DMS53 treated with DMSO at 0.1 percent for 48 hours (cell line): ENCODE measurements around the gene CADM1.

ENCODE experiments used
- DNase-seq: peaks from one replicate; lab custom pipeline; 2025; ENCODE audit not compliant: unreplicated experiment; lab: John Stamatoyannopoulos, UW

The CADM1 gene

DNA sequence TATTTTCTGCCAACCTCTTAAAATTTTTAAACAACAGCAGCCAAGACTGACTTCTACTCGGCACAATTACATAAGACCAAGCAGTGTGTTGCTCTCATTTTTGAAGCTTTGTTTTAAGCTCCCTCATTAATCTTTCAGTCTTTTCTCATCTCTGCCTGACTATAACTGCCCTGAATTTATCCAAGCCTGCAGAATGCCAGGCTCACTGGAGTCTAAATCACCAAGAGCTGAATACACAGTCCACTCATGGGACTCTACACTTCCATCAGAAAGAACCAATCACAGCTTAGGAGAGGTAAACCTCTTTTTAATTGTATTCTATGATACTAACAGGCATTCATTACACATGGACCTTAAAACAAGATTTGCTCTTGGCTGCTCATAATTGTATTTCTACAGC is 178.7 kb downstream of the CADM1 start:
- no peak for DNase-seq

DNA sequence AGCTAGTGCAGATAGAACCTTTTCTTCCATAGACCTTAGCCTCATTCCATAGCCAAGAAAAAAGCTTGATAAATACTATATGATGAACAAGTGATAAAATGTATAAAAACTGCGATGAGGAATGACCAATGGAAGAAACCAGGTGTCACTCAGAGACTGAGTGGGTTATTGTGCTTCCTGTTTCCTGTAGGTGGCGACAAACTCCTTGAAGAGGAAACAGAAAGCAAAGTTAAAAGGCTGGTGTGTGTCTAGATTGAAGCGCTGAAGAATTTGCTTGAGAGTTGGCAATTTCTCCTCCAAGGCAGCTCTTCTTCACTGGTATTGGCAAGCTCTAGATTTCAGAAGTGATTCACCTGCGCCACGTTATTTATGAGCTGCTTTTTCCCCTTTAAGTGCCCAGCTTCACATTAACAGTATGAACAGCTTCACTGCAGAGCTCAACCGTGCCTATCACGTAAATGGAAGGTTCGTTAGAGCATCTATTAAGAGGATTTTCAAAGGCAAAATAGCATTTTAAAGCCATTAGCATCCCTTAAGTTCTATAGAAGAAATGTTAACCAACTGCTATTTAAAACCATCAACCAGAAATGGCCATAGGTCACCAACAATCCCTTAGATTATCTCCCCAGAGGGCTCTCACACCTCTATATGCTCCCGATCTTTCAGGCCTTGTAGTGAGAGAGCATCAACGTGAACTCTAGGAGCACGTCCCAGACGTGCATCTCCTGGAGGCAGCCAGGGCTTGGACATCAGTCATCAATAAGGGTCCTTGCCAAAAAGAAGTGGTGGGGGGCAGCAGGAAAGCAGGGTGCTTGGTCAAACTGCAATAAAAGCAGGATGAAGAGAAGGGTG is 179.4 kb downstream of the CADM1 start:
- peak; percentile 69 for DNase-seq

DNA sequence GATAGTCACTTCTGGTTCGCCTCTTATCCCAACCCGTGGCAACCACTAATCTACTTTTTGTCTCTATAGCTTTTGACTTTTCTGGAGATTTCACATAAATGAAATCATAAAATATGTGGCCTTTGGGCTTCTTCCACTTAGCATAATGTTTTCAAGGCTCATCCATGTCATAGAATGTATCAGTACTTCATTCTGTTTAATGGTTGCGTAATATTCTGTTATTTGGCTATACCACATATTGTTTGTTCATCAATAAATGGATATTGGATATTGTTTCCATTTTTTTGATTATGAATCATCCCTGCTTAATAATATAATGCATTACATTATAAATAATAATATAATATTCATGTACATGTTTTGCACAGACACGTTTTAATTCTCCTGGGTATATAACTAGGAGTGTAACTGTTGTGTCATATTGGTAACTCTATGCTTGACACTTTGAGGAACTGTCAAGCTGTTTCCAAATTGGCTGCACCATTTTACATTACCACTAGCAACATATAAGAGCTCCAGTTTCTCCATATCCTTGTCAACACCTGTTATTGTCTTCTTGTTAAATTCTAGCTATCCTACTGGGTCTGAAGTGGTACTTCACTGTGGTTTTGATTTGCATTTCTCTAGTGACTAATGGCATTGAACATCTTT is 181.5 kb downstream of the CADM1 start:
- no peak for DNase-seq

DNA sequence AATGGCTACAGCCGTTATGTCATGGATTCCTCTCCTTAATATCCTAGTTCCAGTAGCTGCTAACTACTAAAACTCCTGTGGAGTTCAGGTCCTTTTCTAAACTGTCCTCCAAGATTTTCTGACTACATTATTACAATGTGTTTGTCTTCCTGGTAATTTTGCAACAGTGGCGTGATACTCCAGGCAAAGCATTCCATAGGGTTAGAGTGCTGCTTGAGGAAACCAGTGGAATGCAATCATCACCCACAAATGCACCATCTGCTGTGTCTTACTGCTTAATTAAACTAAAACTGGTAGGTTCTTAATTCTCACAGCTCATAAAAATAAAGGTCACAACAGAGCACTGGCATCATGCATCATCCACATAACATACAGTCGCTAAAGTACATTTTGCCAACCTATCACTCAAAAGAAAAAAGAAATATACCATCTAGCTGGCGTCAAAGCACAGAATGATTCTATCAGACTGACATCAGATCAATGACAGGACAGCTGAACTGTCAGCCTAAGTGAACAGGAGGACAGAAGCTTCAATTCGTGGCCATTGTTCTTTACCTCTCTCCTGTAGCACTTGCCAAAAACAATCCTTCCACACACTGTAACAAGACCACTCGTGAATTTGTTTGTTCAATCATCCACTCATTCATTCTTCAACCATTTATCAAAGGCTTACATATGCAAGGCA is 182.5 kb downstream of the CADM1 start:
- no peak for DNase-seq

DNA sequence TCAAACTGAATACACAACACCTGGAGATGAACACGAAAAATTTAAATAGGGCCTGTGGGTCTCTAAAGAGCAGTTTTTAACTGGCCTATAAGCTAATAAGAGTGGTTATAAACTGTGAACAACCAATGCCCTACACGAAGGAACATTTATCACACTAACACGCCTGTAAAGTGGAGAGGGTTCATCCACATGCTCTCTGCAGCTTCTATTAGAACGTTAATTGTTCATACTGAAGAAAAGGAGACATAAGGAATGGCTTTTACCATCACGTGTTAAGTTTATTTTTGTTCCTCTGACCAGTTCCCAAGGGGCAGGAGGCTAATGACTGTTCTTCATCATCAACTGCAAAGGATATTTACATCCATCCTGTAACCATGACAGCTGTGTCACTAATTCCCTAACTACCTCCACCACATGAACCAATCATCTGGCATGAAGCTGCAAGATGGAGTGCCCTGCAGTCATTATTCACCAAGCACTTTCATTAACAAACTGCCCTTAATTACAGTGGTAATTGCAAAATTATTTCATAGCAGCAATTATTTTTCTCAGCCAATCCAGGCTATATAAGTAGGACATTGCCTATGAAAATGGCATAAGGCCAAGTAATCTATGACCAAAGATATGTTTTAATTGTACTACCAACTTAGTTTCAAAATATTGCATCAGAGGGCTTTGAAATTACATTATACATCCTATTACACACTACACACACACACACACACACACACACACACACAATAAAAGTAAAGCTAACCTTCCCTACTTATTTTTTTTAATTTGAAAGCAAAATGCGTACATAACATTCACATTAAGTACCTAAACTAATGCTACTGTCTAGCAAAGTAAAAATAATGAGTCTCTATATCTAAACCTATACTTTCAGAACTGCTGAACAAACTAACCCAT is 186.7 kb downstream of the CADM1 start:
- no peak for DNase-seq

DNA sequence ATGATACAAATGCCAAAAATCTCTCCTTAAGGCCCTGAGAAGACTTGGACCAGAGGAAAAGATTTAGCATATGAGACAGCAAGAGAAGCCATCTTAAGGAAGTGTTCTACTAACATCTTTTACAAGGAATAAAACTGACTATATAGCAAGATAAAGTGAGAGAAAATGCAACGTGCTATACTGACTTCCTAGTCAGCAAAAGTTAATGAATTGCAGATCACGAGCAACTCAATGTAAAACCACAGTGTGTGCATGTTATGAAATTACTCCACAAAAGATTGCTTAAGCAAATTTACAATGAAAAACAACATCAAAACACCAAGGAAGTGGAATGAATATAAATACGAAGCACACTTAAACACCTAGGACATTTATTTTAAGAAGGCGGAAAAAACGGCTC is 187.5 kb downstream of the CADM1 start:
- DNase-seq, result no peak

DNA sequence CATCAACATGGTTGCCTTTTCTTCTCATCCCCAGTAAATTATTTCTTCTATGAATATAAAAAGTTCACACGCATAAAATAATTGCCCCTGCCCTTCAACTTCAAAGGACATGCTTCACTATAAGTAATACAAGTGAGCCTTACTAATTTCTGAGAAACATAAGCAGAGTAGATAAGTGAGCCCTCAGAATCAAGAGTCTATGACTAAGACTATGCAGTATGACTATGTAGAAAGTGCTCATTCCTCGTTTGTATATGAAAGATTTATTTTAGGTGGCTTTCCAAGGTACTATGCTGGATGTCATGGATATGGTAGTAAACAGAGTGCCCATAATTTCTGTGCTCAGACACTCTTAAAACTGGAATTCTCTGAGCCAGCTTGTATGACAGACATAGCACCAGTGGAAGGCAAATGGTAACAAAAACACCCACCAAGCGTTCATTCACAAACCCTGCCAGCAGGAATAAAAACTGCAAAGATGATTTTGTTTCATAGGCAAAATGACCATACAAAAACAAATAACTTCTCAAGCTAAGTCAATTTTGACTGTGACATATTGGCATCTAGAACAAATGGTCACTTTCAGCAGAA is 189.8 kb downstream of the CADM1 start:
- DNase-seq, result no peak

DNA sequence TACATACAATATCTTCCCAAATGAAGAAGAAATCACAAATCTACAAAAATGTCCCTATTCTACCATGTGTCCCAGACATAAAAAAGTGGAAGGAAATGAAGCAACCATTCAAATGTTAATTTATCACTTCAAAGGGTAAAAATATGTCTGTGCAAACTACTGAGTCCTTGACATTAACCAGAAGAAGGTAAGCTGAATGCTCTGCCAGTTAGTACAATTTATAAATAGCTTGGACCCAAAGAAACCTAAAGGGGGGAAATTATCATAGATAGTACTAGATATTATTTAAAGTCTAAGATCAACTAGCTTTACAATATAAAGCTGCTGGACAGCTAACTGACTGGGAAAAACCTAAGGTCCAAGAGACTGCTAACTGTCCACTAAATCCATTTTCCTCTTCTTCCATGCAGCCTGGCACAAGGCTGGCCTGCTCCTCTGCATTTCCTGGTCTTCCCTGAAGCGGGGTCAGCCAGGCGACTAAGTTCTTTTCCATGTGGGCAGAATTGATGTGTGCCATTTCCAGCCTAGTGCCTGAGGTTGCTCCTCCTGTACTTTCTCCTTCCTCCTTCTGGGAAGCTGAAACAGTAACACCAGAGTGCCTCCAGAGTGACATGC is 190.9 kb downstream of the CADM1 start:
- no peak for DNase-seq

DNA sequence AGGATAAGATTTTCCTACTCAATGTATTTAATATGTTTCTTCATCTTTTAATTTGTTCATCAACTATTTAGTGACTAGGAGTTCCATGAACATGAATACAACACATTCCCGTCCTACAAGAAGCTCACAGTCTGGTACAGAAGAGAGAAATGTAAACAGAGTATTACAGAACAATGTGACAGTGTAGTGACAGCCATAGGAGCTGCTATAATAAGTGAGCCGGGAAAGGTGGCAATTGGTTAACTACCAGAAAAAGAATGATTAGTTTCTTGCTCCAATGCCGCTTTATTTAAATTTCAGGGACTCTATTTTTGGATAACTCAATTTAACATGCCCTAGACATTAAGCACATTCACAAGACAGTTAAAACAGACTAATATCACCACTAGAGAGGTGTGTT is 192.3 kb downstream of the CADM1 start:
- DNase-seq, result no peak

DNA sequence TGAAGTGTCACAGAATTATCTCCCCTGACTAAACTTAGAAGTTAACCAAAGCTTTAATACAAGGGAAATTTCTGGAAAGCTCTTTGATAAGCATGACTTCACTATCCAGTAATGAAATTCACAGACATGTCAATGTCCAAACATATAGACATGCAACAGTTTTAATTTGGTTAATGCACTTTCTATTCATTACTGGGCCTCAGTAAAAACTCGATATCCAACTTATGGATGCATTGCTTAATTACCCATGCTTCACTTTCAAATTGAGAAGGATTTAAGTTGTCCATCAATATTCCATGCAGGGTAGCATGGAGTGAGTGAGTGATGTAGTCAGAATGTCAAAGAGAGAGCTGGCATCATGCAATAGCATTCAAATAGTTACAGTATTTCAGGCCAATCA is 197.5 kb downstream of the CADM1 start:
- DNase-seq, result no peak

DNA sequence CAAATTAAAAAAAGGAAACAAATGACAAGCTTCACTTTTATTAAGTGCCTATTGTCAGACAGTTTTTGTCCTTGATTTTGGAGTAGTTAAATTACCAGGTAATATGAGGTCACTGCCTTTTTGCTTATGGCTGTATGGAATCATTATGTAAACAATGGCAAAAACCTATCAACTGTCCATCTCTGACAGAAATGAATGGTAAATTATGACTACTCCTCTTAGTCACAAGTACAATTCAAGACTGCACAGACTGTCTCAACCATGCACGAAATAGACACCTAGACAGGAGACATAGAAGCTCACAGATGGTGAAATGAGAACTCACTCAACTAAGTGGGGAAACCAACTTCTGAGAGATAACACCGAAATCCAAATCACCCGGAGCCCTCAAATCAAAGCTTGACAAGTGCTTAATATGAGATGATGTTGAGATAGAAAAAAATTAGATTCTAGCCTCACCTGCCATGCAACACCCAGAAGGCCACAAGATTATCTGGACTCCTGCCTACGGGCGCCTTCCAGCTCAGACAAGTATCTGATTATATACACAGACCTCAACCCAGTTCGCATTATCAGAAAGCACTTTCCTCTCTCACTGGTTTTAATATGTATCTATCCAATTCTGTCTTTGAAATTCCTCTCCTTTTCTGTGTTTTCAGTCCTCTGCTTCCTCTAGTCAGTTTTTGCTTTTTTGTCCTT is 199.3 kb downstream of the CADM1 start:
- peak; percentile 42 for DNase-seq

DNA sequence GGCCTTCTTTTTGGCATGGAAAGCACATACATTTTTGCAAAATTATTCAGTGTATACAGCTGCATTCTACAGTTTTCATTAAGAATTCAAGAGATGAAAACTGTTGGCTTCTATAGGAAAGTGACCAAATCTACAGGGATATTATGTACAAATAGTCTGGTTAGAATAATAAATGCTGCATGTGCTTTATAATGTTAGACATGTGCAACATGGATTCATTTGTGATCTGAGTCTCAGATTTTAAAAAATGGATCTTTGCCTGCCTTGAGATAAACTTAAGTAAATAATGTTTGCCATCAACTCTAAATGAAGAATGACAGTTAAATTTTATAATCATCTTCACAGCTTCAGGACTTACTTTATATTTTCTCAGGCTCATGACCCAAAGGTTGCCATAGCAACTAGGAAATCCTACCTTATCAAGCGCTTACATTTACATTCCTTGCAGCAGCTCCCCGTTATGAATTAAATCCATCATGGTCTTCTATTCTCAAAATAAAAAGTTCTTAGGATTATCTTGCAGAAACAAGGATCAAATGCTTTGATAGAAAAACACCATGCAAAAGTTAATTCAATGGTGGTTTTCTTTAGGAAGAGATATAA is 200.2 kb downstream of the CADM1 start:
- no peak for DNase-seq

DNA sequence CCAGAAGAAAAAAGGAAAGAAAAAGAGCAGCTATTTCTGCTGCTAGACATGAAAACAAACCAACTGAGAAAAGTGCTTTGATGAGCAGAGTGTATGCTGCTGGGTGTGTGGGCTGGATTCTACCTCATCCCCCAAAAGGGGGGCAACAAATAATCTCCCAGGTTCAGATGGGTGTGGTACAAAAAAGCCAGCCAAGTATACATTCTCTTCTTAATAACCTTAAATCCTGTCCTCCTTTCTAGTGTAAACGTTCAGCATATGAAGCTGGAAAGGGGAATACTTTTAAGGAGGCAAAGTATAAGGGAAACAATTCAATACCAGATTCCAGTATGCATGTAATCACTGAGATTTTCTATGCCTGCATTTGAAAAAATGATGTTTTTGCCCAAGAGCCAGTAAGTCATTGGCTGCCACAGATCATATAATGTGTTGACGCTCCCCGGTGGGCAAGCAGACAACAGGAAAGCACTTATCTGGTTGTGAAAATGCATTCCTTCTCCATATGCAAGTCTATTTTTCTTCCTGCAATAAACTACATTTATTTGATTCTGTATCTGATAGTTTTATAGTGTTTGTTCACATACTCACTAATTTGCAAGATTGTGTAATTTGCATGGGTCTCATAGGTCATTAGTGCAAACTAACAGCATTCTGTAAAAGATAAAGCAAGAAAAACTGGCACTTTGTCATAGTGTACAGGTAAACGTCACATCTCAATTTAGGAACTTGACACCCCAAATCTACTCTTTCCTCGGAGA is 201.1 kb downstream of the CADM1 start:
- no peak for DNase-seq

DNA sequence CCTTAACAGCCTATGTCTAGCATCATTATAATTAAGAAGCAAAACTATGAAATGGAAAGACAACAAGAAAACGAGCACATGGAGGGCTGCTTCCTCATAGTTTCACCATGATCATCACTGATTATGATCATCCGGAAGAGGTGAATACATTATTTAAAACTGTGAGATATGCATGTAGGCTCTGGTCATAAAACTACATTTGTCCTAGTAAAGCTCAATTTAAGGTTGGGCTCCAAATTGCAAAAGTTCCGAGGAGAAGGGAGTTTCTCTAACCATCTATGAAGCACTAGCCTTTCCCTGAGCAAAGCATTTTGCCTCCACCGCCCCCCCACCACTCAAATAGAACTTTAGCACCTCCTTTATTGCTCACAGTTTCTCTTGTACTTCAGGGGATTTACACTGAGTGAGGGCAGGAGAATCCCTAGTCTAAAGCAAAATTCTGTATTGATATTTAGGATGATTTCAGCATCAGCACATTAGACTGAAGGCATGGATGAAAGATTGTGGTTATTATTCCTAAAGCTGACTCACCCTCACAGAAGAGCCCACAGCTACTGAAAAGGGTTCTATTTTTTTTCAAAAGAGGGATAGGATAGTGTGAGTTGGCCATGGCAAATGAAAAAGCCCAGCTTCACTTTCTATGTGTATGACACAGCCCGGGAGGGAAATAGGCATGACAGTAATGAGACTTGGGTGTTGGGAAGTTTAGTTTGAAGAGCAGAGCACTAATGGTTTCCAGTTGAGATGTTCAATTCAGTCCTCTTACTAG is 203.4 kb downstream of the CADM1 start:
- DNase-seq, result no peak

DNA sequence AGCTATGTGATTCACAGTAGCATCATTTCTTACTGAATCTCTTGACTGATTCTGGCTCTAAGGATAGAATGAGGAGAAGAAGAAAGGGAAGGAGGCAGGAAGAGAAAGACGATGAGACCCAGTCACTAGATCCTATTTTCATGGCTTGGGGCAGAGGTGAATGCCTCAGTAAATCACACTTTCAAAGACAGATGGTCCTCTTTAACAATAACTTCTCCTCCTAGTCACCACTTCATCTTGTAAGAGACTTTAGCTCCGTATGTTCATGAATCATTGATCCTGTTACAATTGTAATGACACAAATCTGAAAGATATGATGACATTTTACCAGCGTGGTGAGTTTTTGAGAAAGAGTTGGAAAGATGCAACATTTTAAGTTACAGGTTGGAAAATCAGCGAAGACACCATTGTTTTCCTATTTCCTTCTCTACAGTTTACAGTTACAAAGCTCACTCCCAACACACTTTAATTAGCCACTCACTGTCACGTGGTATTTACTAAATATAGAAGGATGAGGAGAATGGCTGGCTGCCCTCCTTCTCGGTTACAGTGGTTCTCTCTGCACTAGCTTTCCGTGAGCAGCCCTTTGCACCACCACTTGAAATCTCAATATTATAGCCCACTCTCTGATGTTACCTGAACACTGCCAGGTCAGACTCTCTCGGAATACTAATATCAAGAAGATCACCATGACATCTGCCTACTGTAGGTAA is 205.8 kb downstream of the CADM1 start:
- peak; percentile 19 for DNase-seq

DNA sequence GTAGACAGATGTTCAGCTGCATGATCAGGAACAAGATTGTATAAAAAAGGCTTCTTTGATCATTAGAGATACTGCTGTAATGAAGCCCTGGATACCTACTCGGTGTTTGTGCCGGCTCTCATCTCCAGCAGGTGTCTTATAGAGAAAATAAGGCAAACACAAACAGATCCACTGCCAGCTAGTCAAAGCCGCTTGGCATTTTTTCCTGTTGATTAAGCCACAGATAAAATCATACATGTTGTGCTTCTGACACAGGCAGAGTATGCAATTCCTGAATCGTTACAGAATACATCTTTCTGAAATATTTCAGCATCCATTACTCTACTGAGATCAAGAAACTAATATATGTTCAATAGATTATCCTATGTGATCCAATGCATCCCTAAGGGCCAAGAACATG is 206.9 kb downstream of the CADM1 start:
- DNase-seq, result peak; percentile 73

DNA sequence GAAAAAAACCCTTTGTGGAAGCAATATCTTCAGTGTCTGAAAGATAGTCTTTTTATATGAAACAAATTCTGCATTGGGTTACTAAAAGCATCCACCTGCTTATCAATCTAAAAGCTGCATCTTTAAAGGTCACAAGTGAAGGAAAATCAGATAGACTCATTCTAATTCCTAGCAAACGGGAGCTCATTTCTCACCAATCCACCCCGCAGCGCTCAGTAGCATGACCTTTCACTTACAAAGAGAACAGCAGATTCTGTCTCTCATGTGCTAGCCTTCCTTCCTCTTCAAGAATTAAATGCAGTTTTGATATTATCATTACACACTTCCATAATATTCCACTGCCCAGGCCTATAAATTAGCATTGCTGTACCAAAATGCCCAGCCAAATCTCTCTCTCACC is 212.9 kb downstream of the CADM1 start:
- DNase-seq, result no peak
